ENCODE results near the gene SIN3A.

DNA sequence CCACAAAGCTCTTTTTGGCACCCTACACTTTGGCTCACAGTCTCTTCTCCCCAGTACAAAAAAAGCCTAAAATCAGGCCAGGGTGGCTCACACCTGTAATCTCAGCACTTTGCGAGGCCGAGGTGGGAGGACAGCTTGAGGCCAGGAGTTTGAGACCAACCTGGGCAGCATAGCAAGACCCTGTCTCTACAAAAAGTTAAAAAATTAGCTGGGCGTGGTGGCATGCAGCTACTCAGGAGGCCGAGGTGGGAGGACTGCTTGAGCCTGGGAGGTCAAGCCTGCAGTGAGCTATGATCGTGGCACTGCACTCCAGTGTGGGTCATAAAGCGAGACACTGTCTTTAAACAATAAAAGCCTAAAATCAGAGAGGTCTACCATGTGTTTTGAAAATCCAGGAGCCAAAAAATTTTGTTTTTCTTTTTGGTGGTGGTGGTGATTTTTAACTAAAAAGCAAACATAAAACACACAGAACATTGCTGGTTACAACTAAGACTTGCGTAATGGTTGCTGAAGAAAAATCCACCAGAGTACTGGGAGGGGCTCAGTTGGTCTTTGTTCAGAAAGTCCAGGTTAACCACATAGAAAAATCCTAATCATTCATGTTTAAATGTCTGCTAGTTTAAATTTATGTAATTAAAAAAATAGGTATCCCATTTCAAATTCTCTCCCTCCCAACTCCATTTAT is 81.5 kb downstream of the SIN3A start:
- TF ChIP-seq, protein P1, sequence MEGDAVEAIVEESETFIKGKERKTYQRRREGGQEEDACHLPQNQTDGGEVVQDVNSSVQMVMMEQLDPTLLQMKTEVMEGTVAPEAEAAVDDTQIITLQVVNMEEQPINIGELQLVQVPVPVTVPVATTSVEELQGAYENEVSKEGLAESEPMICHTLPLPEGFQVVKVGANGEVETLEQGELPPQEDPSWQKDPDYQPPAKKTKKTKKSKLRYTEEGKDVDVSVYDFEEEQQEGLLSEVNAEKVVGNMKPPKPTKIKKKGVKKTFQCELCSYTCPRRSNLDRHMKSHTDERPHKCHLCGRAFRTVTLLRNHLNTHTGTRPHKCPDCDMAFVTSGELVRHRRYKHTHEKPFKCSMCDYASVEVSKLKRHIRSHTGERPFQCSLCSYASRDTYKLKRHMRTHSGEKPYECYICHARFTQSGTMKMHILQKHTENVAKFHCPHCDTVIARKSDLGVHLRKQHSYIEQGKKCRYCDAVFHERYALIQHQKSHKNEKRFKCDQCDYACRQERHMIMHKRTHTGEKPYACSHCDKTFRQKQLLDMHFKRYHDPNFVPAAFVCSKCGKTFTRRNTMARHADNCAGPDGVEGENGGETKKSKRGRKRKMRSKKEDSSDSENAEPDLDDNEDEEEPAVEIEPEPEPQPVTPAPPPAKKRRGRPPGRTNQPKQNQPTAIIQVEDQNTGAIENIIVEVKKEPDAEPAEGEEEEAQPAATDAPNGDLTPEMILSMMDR (IDR thresholded peaks at IDR 0.05), result no peak
- TF ChIP-seq POLR2A (IDR thresholded peaks at IDR 0.05), result no peak
- TF ChIP-seq POLR2AphosphoS5 (IDR thresholded peaks at IDR 0.05), result no peak

All from prostate gland (tissue), 2 donors.